ENCODE results near the gene C1orf35.

GRCh38 chr1:228108742-228109072, 5.6 kb upstream of the C1orf35 start:
- TF ChIP-seq, protein P1, sequence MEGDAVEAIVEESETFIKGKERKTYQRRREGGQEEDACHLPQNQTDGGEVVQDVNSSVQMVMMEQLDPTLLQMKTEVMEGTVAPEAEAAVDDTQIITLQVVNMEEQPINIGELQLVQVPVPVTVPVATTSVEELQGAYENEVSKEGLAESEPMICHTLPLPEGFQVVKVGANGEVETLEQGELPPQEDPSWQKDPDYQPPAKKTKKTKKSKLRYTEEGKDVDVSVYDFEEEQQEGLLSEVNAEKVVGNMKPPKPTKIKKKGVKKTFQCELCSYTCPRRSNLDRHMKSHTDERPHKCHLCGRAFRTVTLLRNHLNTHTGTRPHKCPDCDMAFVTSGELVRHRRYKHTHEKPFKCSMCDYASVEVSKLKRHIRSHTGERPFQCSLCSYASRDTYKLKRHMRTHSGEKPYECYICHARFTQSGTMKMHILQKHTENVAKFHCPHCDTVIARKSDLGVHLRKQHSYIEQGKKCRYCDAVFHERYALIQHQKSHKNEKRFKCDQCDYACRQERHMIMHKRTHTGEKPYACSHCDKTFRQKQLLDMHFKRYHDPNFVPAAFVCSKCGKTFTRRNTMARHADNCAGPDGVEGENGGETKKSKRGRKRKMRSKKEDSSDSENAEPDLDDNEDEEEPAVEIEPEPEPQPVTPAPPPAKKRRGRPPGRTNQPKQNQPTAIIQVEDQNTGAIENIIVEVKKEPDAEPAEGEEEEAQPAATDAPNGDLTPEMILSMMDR (IDR thresholded peaks at IDR 0.05; ENCODE audit: low read depth, low read length), result no peak
- no peak for TF ChIP-seq POLR2A (IDR thresholded peaks at IDR 0.05; ENCODE audit: extremely low read depth, insufficient read length)
- no peak for TF ChIP-seq MYC (IDR thresholded peaks at IDR 0.05; ENCODE audit: low read depth, low read length)

Data from NB4 (cell line).